GM12865 (cell line): ENCODE measurements around the gene ITGAL.

ENCODE experiments used
- DNase-seq: peaks from one replicate; pipeline ENCODE4 v3.0.0; 2010; ENCODE audit warnings: low read depth
- H3K4me3 ChIP-seq: 2 replicates; pipeline ENCODE4 v1.5.1; 2011; ENCODE audit warnings: mild to moderate bottlenecking, low read depth, low read length, control low read depth
- CTCF ChIP-seq: IDR thresholded peaks from 2 replicates; pipeline ENCODE4 v1.5.1; 2011; ENCODE audit warnings: low read length, control low read depth, low read depth, inconsistent platforms; ENCODE audit not compliant: insufficient read depth; ENCODE audit errors: missing control alignments

ITGAL gene

GRCh38 chr16:30541502-30542329 lies 69.2 kb downstream of the ITGAL start:
- no peak overlapping the region for H3K4me3 ChIP-seq
- no peak for DNase-seq
- no peak for TF ChIP-seq CTCF

- TF ChIP-seq CTCF = no peak
- no peak overlapping the region for H3K4me3 ChIP-seq
Observed at GRCh38 chr16:30543067-30543466, 70.5 kb downstream of the ITGAL start.

GRCh38 chr16:30546115-30546514 lies 73.6 kb downstream of the ITGAL start:
- H3K4me3 ChIP-seq = no peak overlapping the region
- no peak for DNase-seq
- TF ChIP-seq CTCF = no peak

More at GRCh38 chr16:30543067-30543466, 70.5 kb downstream of the ITGAL start:
- DNase-seq = no peak

GRCh38 chr16:30548416-30549253 lies 76.1 kb downstream of the ITGAL start:
- H3K4me3 ChIP-seq = no peak overlapping the region
- no peak for DNase-seq
- no peak for TF ChIP-seq CTCF

- no peak overlapping the region for H3K4me3 ChIP-seq
- TF ChIP-seq CTCF = no peak
- DNase-seq = no peak
Observed at GRCh38 chr16:30551781-30552180, 79.2 kb downstream of the ITGAL start.

- DNase-seq = no peak
- no peak overlapping the region for H3K4me3 ChIP-seq
- TF ChIP-seq CTCF = no peak
Observed at GRCh38 chr16:30552956-30553355, 80.4 kb downstream of the ITGAL start.
